Activated CD8-positive, alpha-beta T cell treated with anti-CD3 and anti-CD28 coated beads for 36 hours (primary cell): ENCODE results near the gene FAM187B. TPM values are rescaled to one million over a fixed set of nuclear protein-coding genes. Genes with fewer than 3 reads are reported as not detected.
"Not testable (repeated sequence)": the region's sequence is repeated elsewhere in the genome, so short reads cannot be mapped to it uniquely, and the experiment has no call there.

Experiments used
- ATAC-seq: fragments of 200-7000 bp; cut with Tn5 transposase; one replicate; pipeline ENCODE4 v1.10.0; 2021; ENCODE audit warnings: mild to moderate bottlenecking, moderate library complexity
- CTCF ChIA-PET: fragments of 350-600 bp; sonication (Branson Sonifier 250); formaldehyde crosslinking; loops from one replicate; lab custom pipeline; 2021; ENCODE audit warnings: antibody characterized with exemption; lab: Charles Lee
- POLR2A ChIA-PET: fragments of 350-600 bp; sonication (Branson Sonifier 250); formaldehyde crosslinking; loops from one replicate; lab custom pipeline; 2021; ENCODE audit warnings: antibody characterized with exemption; lab: Charles Lee
- DNase-seq: peaks from one replicate; pipeline ENCODE4 v3.0.0-alpha.2; 2020
- H3K27ac Mint-ChIP-seq: one replicate; pipeline ENCODE4 v1.8.0; 2021; ENCODE audit warnings: mild to moderate bottlenecking, mixed read lengths
- H3K27me3 Mint-ChIP-seq: one replicate; pipeline ENCODE4 v1.8.0; 2021; ENCODE audit warnings: mixed read lengths
- H3K36me3 Mint-ChIP-seq: one replicate; pipeline ENCODE4 v1.8.0; 2021; ENCODE audit warnings: low read depth, mixed read lengths
- H3K4me1 Mint-ChIP-seq: one replicate; pipeline ENCODE4 v1.8.0; 2021; ENCODE audit warnings: low read depth, mixed read lengths
- H3K4me3 Mint-ChIP-seq: one replicate; pipeline ENCODE4 v1.8.0; 2021; ENCODE audit warnings: mild to moderate bottlenecking, moderate library complexity, mixed read lengths
- H3K9me3 Mint-ChIP-seq: one replicate; pipeline ENCODE4 v1.8.0; 2021; ENCODE audit warnings: mixed read lengths
- CTCF ChIP-seq: fragments of 200-600 bp; IDR thresholded peaks from one replicate; pipeline ENCODE4 v1.8.0; 2022; ENCODE audit warnings: antibody characterized with exemption, mild to moderate bottlenecking
- intact Hi-C: fragments of 100-400 bp; cut with micrococcal nuclease; formaldehyde crosslinking; loops from one replicate; pipeline ENCODE4 v1.10.0; 2022
- total RNA-seq, 2 experiments: library from RNA; stranded (reverse); gene quantifications; one replicate each; pipeline ENCODE4 v1.2.3, GENCODE V29; 2021

The FAM187B gene
- total RNA-seq, 2 experiments from 2014 or later, result not detected

GRCh38 chr19:35202722-35203688, 25.5 kb downstream of the FAM187B start:
- Mint-ChIP-seq H3K36me3 (peaks cover 4% of the 10 kb centered on the region), H3K27ac (peak overlapping the region; percentile 91), H3K4me3 (no peak overlapping the region), H3K4me1 (peaks cover 68% of the 10 kb centered on the region), H3K27me3 (no peaks in the 10 kb centered on the region), H3K9me3 (peaks cover 5% of the 10 kb centered on the region)
- ChIA-PET CTCF (interaction anchor here (1.0 to 2.3 kb wide), 5 partner anchors 9 to 158 kb away, joined by 3 to 8 read pairs (median 4); no protein-coding TSS in a partner anchor), POLR2A (interaction anchor here (0.7 to 1.3 kb wide), 10 partner anchors 9 to 45 kb away, joined by 3 to 8 read pairs (median 3); no protein-coding TSS in a partner anchor)
- intact Hi-C loops, result no loop called here
- ATAC-seq (no peak), DNase-seq (no peak)
- no peak for TF ChIP-seq CTCF

- ATAC-seq (no peak), DNase-seq (no peak)
- ChIA-PET POLR2A (interaction anchor here (0.7 to 1.2 kb wide), 5 partner anchors 8 to 48 kb away, joined by 3 to 4 read pairs (median 3); no protein-coding TSS in a partner anchor), CTCF (interaction anchor here (1.0 to 1.4 kb wide), 3 partner anchors 9 to 41 kb away, joined by 3 to 4 read pairs (median 4); no protein-coding TSS in a partner anchor)
- Mint-ChIP-seq H3K27ac (no peak overlapping the region), H3K4me1 (peaks cover 39% of the 10 kb centered on the region), H3K9me3 (no peaks in the 10 kb centered on the region), H3K27me3 (no peaks in the 10 kb centered on the region), H3K4me3 (no peak overlapping the region), H3K36me3 (peaks cover 2% of the 10 kb centered on the region)
- intact Hi-C loops, result no loop called here
- no peak for TF ChIP-seq CTCF
Observed at GRCh38 chr19:35199481-35199880, 29.1 kb downstream of the FAM187B start.

- peaks cover 21% of the 10 kb centered on the region for H3K4me1 Mint-ChIP-seq
- H3K36me3 Mint-ChIP-seq, H3K4me3 Mint-ChIP-seq, POLR2A ChIA-PET, H3K9me3 Mint-ChIP-seq, intact Hi-C loops, DNase-seq, H3K27ac Mint-ChIP-seq, ATAC-seq, CTCF ChIA-PET, H3K27me3 Mint-ChIP-seq: not testable (repeated sequence)
Observed at GRCh38 chr19:35196861-35197260, 31.7 kb downstream of the FAM187B start.

- no peak for TF ChIP-seq CTCF
- intact Hi-C loops, result no loop called here
- DNase-seq (no peak), ATAC-seq (no peak)
- Mint-ChIP-seq H3K4me1 (peaks cover 13% of the 10 kb centered on the region), H3K9me3 (no peaks in the 10 kb centered on the region), H3K36me3 (no peaks in the 10 kb centered on the region), H3K4me3 (no peak overlapping the region), H3K27ac (no peak overlapping the region), H3K27me3 (no peaks in the 10 kb centered on the region)
- ChIA-PET CTCF (no interaction called here), POLR2A (interaction anchor here (0.6 kb wide), 1 partner anchor 46 kb away, joined by 3 read pairs; no protein-coding TSS in a partner anchor)
Observed at GRCh38 chr19:35195830-35196229, 32.7 kb downstream of the FAM187B start.

- POLR2A ChIA-PET, result interaction anchor here (1.1 to 1.5 kb wide), 2 partner anchors 9 to 26 kb away, joined by 3 to 4 read pairs; no protein-coding TSS in a partner anchor
- H3K4me1 Mint-ChIP-seq, result peaks cover 10% of the 10 kb centered on the region
- H3K27ac Mint-ChIP-seq, result no peak overlapping the region
- H3K36me3 Mint-ChIP-seq, result no peaks in the 10 kb centered on the region
- H3K4me3 Mint-ChIP-seq, result no peak overlapping the region
- H3K9me3 Mint-ChIP-seq, result no peaks in the 10 kb centered on the region
- DNase-seq (no peak), ATAC-seq (no peak)
- no peak for TF ChIP-seq CTCF
- intact Hi-C loops, result no loop called here
- H3K27me3 Mint-ChIP-seq, result no peaks in the 10 kb centered on the region
- CTCF ChIA-PET, result interaction anchor here (0.6 to 1.8 kb wide), 5 partner anchors 9 to 127 kb away, joined by 3 to 8 read pairs (median 3); no protein-coding TSS in a partner anchor
Observed at GRCh38 chr19:35194012-35194984, 34.2 kb downstream of the FAM187B start.
